Activated CD4-positive, CD25-positive, alpha-beta regulatory T cell (primary cell): ENCODE data around the gene PAX6.

Source experiments
- DNase-seq, 4 experiments: peaks; one replicate each; lab custom pipeline; 2025; lab: John Stamatoyannopoulos, UW

PAX6 gene

DNA sequence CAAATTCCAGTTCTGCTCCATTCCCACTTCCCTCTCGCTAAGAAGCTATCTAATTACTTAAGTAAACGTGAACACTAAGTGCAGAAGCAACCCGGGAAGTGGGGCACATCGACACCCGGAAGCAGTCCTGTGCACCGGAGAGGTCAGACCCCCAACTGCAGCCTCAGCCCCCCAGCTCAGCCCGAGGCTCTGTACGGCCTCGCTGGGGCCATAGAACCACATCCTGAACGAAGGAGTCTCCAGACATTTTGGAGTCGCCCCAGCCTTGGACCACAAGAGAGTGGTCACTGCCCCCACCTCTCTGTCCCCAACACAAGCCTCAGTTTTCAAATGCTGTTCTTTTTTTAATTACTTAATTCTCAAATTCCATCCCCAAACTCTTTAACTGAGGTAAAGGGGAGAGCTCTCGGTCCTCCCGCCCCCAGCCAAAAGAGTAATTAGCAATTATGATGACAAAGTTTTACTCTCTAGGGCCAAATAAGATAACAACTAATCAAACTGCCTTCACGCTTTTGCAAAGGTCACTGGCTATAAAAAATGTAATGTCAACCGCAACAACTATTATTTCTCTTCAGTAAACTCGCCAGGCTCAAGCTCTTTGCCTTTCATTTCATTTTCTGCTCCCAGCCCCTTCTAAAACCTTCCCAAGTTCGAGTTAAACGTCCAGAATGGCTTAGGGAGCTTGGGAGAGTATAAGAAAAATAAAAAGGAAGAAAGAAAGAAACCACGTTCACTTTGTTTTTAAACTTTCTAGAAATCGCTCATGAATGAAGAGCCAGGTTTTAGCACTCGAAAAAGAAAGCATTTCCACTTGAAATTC is 2.2 kb downstream of the PAX6 start:
- no peak for DNase-seq

DNA sequence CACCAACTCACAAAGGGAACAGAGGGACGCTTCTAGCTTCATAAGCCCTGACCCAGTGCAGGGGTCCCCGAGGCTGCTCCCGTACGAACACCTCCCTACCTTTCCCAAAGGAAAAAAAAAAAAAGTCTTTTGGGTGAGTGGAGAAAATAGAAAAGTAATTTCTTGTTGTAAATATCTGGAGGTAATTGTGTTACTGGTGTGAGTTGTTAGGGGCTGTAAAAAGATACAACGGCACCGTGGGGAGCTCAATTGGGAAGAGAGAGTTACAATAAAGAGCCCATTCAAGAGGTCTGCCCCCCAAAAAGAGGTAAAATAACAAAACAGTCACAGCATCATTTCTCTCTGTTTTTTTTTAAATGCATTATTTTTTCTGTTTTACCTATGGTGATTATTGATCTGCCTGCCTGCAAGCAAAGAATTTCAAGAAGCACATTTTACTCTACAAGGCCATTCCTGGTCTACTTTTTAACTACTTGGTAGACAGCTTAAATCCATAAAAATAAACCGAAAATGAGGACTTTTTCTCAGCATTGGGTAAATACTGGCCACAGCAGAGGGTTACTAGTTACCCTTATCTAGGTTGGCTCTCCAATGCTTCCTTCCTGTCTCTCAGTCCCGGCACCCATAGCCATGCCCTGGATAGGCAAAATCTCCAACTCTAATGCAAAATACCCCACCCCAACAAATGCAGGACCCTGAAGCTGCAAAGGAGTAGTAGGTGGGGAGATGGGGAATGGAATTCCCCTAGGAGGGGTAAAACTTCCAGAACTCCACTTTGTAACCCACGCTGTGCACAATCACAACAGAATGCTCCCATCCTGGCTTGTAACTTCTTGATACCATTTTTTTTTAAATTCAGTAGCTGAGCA is 3.1 kb downstream of the PAX6 start:
- no peak for DNase-seq

DNA sequence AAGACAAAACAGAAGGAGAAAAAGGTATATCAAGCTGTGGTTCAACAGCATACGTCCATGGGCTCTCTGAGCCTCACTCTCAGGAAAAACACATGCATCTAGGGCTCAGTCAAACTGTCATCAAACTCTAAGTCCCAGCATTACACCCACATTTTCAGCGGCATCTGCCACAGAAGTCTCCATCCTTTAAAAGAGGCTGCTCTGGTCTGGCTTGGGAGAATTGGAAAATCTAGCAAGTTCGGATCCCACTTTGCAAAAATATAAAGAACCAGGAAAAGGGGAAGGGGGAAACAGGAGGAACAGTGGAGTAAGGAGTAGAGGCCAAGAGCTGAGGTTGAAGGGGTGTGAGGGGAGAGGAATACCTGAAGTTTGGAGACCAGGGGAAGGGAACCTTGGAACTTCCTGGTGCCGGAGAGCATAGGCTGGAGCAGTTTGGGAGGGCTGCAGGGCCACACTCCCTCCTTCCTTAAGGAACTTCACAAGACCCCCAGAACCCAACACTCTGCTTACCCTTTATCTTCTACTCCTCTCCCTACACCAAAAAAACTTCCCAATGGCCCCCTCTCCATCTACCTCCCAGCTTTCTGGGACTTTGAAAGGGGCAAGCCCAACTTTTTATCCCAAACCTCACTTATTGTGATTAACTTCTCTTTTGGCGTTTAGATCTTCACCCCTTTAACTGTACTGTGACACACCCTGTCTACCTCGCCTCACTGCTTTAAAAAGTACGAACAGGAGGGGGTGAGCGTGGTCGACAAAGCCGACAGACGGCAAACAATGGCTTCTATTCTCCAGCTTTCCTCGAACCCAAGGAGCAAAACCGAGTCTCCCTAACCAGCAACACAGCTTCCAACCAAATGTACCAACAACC is 4.0 kb downstream of the PAX6 start:
- no peak for DNase-seq

DNA sequence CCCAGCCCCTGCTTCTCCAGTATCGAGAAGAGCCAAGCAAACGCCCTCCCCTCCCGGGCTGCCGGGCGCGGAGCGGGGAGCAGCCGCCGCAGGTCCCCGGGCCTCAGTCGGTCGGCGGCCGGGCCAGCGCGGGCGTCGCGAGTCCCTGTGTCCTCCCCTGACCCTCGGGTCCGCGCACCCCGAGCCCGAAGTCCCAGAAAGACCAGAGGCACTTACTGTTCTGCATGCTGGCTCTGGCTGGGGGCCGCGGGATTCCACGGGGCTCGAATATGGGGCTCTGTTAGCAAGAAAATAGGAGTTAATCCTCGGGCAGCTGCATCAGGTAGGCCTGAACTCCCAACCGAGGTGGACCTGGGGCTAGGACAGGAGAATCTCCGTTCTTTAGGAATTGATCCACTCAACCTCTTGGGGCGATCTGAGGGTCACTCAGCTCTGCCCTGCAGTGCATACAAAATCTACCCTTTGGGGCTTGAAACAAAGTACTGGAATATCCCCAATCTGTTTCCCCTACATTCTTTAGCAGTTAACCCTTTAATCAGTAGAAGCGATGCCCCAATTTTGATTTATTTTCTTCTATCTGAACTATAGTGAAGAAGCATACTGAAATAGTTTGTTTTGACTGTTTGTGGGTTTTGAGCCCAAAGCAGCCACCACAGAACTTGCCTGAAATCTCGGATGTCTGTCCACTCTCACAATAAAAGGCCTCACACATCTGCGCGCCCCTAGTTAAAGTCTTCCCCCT is 4.8 kb downstream of the PAX6 start:
- no peak for DNase-seq

GRCh38 chr11:31805629-31806185 is 5.4 kb downstream of the PAX6 start:
- DNase-seq: no peak

DNA sequence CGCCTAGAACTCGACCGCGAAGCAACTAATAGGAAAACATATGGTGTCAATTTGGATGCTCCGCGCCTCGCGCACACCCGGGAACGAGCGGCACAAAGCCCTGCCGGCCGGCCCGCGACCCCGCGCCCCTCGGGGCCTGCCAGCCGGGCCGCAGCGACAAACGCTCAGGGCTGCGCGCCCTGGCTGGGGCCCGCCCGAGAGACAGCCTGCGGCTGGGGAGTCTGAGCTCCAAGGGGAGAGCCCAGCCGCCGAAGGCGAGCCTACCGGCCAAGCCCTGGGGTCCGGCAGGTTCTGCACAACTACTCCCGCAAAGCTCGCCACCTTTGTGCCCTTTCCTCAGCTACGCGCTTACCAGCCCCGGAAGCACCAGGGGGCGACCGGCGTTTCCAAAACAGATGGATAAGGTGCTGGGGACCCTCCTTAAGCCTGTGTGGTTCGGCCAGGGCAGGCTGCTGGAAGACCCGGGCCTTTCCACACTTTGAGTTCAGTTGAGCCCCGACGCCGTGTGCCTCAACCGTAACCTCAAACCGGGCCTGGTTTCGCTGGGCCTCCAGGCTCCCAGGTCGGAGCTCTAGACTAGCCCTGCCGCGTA is 6.0 kb downstream of the PAX6 start:
- no peak for DNase-seq

GRCh38 chr11:31804312-31805036 is 6.6 kb downstream of the PAX6 start:
- no peak for DNase-seq

GRCh38 chr11:31803813-31804311 is 7.3 kb downstream of the PAX6 start:
- DNase-seq: no peak

DNA sequence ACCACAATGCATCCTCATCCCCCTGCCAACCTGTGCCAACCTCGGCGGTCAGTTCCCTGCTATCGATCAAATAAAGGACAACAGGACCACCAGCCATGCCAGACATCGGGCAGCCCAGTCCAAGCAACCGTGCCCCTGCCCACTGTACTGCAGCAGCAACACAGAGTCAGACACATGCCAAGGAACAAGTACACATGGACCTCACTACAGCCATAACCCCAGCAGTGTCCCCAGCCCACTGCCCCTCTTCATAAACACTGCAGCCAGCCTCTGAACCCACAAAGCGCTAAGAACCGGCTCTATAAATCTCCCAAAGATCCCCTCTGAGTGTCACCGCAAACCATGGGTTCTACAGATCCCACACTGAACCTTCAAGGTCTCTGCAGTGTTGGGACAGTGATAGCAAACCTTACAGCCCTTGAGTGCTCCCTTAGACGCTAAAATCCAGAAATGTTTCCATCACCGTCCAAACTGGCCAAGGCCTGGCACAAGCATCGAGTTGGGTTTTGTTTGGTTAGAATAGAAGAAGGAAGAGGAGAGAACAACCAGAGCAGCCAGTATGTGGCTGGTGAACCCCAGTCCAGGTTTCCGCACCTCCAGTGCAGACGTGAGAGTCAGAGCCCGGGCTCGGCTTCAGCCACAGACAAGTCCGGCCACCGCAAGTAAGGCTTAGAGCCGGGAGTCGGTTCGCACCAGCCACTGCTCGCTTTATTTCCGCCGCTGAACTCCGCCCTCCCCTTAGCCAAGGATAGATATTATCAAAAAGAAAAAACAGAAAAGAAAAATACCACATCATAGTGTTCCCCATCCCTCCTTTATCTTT is 7.9 kb downstream of the PAX6 start:
- no peak for DNase-seq

- DNase-seq: no peak
Measured at GRCh38 chr11:31802609-31802989, 8.5 kb downstream of the PAX6 start.

DNA sequence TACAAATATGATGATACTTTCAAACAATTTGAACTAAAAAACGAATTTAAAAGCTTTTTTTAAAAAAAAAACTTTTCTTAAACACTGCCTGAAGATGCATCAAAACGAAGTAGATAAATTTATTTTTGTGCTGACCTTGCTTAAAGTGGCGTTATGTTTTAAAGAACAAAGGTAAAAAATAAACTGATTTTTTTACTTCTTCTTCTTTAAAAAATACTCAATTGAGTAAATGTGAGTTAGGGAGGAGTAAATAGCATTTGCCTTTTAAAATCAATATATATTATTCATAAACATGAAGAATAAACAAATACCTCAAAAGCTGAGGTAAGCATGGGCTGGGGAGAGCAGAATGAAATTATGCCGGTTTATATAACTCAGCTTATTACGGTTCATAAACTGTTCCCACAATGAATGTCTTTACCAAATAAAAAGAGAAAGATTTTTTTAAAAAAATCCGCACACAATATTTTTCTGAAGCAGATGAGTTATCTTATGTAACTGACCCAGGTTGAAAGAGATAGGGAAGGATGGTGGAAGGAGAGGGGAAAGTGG is 9.0 kb downstream of the PAX6 start:
- DNase-seq: no peak

DNA sequence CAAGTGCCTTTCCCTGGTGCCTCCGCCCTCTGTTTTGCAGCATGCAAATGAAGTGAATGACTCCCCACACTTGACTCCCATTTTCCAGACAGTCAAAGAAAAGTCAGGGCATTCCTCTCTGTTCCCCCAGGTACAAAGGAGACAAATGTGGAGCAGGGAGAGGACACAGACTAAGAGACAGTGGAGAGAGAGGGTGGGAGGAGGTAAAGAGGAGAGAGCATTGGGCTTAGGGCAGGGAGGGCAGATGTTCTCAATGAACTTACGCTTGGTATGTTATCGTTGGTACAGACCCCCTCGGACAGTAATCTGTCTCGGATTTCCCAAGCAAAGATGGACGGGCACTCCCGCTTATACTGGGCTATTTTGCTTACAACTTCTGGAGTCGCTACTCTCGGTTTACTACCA is 9.8 kb downstream of the PAX6 start:
- DNase-seq: no peak

DNA sequence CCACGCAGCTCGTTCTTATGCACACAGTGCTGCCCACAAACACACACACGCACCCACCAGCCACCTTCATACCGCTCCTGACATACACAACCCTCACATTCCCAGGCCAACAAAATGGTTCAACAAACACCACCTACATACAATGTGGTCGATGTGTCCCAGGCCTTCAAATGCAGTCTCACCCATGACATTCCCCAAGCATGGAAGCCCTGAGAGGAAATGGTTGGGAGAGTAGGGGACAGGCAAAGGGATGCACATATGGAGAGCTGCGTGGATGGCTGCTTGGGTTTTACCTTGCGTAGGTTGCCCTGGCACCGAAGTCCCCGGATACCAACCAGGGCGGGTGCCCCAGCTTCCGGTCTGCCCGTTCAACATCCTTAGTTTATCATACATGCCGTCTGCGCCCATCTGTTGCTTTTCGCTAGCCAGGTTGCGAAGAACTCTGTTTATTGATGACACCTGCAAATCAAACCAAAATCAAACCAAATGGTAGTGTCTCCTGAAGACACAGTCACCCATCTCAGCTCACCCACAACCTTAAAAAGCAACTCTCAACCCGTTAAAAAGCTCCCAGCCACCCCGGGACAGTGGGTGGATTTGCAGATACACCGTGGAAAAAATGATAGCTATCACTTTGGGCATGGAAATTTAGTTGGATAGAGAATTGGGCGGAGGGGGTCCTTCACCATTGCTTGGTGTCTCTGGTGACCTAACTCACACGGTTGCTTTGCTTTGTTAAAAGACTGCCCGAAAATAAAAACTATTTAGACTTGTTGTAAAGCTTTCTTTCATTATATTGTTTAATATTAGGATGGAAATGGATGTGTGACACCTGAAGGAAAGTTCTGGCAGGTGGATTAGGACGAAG is 10.5 kb downstream of the PAX6 start:
- DNase-seq: no peak

DNA sequence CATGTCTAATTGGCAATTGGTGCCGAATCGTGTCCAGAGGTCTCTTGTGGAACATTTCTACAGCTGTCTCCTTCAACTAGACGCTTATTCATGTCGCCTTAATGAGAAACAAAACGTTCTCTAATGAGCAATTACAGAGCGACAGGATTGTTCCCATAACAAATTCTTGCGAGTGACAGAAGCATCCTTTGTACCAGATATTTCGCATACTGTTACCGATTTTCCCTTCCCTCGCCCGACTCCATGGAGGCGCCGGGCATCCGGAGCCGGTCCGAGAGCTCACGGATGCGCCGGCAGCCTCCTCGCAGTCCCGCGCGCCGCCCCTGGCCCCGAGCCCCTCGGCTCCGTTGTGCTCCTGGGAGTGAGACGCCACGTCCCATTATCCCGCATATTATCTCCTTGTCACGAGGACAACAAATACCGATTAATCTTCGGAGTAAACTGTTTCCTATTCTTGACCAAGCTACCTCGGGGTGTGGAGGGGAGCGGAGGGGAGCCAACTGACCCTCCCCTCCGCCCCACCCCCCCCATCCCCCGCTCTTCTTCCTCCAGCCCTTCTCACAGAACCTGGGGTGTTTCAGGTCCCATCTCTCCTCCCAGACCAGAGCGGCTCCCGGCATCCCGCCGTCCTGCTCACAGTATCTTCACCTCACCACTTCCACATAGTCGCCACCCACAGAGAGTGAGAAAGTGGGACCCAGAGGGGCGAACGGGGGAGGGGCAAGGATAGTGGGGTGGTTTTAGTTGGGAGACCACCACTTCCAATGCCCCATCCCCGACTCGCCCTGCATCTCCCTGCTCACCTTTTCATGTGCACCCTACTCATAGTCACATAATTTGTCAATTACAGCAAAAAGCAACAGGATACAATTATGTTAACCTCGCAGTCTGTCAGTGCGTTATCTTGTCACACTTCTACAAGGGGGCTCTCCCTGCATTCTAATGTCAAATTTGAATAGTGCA is 11.4 kb downstream of the PAX6 start:
- no peak for DNase-seq

- no peak for DNase-seq
Measured at GRCh38 chr11:31798554-31799434, 12.3 kb downstream of the PAX6 start.
